SK-N-SH (cell line): ENCODE measurements around the gene HES1.

ENCODE experiments used
- CTCF ChIP-seq: fragments of 200-600 bp; sonication (generic); IDR thresholded peaks from 2 replicates; pipeline ENCODE4 v1.6.1; 2017; ENCODE audit warnings: antibody characterized with exemption, mild to moderate bottlenecking, moderate library complexity
- FOXJ3 ChIP-seq: sonication (generic); formaldehyde crosslinking; IDR thresholded peaks from 2 replicates; pipeline ENCODE4 v1.5.1; 2020; ENCODE audit warnings: mild to moderate bottlenecking, missing genetic modification reagents
- MAX ChIP-seq: IDR thresholded peaks from 2 replicates; pipeline ENCODE4 v1.4.0; 2012; ENCODE audit warnings: low read depth
- RAD21 ChIP-seq: IDR thresholded peaks from 2 replicates; pipeline ENCODE4 v1.6.1; 2012; ENCODE audit warnings: mild to moderate bottlenecking, low read length
- TCF12 ChIP-seq: IDR thresholded peaks from 2 replicates; pipeline ENCODE4 v1.4.0; 2012

GRCh38 chr3:194097141-194097882 is 38.6 kb upstream of the HES1 start:
- TF ChIP-seq TCF12 (no peak), CTCF (no peak), FOXJ3 (CRISPR knock-in tag) (no peak), RAD21 (no peak), MAX (no peak)
